Spleen (tissue), 11 donors: ENCODE measurements around the gene SCN4B. TPM values are rescaled to one million over a fixed set of nuclear protein-coding genes. Genes with fewer than 3 reads are reported as not detected.

Experiments
- DNase-seq: peaks from one replicate; pipeline ENCODE4 v3.0.0-alpha.2; 2020
- H3K27ac ChIP-seq, 8 donors: fragments of 200-600 bp; sonication (generic) in 7 of 8; 1 replicate in 4 of 8; 2 replicates in 4 of 8; pipeline versions ENCODE4 v1.5.0 to v1.8.0; 2016 to 2021; ENCODE audit warnings: inconsistent platforms in 4 of 8, mild to moderate bottlenecking in 4 of 8, moderate library complexity in 1 of 8
- H3K27me3 ChIP-seq, 7 donors: fragments of 200-600 bp; sonication (generic) in 6 of 7; replicated peaks in 1 of 7; 1 replicate in 4 of 7; 2 replicates in 3 of 7; pipeline versions ENCODE4 v1.5.0 to v1.8.0; 2016 to 2021; ENCODE audit warnings: inconsistent platforms in 3 of 7, mild to moderate bottlenecking in 1 of 7
- H3K36me3 ChIP-seq, 6 donors: fragments of 200-600 bp; sonication (generic) in 5 of 6; 1 replicate in 4 of 6; 2 replicates in 2 of 6; pipeline versions ENCODE4 v1.5.0 to v1.8.0; 2016 to 2021; ENCODE audit warnings: inconsistent platforms in 2 of 6
- H3K4me1 ChIP-seq, 6 donors: fragments of 200-600 bp; sonication (generic) in 5 of 6; 1 replicate in 3 of 6; 2 replicates in 3 of 6; pipeline versions ENCODE4 v1.5.0 to v1.8.0; 2016 to 2021; ENCODE audit warnings: inconsistent platforms in 3 of 6
- H3K4me3 ChIP-seq, 8 donors: fragments of 200-600 bp; sonication (generic) in 7 of 8; 1 replicate in 4 of 8; 2 replicates in 4 of 8; pipeline versions ENCODE4 v1.5.0 to v1.8.0; 2016 to 2021; ENCODE audit warnings: inconsistent platforms in 4 of 8, mild to moderate bottlenecking in 4 of 8, moderate library complexity in 2 of 8
- H3K9me3 ChIP-seq, 8 donors: fragments of 200-600 bp; sonication (generic) in 7 of 8; 1 replicate in 4 of 8; 2 replicates in 4 of 8; pipeline versions ENCODE4 v1.5.0 to v1.8.0; 2016 to 2021; ENCODE audit warnings: inconsistent platforms in 4 of 8
- POLR2A ChIP-seq, 3 donors: fragments of 450-650 bp; IDR thresholded peaks; one replicate each; pipeline ENCODE4 v1.5.1; 2017; ENCODE audit warnings: antibody characterized with exemption in 3 of 3, mild to moderate bottlenecking in 1 of 3
- POLR2AphosphoS5 ChIP-seq, 3 donors: sonication (generic); formaldehyde crosslinking; IDR thresholded peaks; one replicate each; pipeline ENCODE4 v1.5.1; 2017; ENCODE audit warnings: antibody characterized with exemption in 3 of 3
- WGBS, 5 donors: extraction: QIAGEN DNeasy Blood & Tissue Kit in 3 of 5; methylation state at CpG; one replicate each; pipeline versions ENCODE4 v1.1.5 to v1.1.7; 2013 to 2018; 5-methylcytosine and 5-hydroxymethylcytosine counted together
- intact Hi-C: fragments of 100-400 bp; cut with DNase I; formaldehyde crosslinking; loops from one replicate; pipeline ENCODE4 v1.15.0; 2023; ENCODE audit warnings: low total_unique reads
- polyA plus RNA-seq, 3 donors: library from polyadenylated mRNA; stranded (reverse); fragments of 200-250 nt; gene quantifications; one replicate each; pipeline ENCODE4 v1.2.1, GENCODE V29; 2013
- total RNA-seq, 7 donors: library from RNA; depleted of rRNA in 3 of 7; stranded (reverse); fragments of >200 nt in 3 of 7; fragmentation: NEBNext Ultra II Directional in 4 of 7; extraction: Animal tissue kit (Norgen Biotek cat#: 25700) in 4 of 7; gene quantifications; one replicate each; pipeline versions ENCODE4 v1.1.0 to v1.2.1, GENCODE V29; 2016 to 2021
- TF ChIP-seq, protein P1 (sequence below), 11 experiments: fragments of 200-600 bp in 7 of 11; fragments of 450-650 bp in 4 of 11; sonication (generic) in 4 of 11; IDR thresholded peaks in 8 of 11; conservative IDR thresholded peaks in 3 of 11; 1 replicate in 7 of 11; 2 replicates in 4 of 11; pipeline versions ENCODE4 v1.4.0 to v1.8.0; 2016 to 2021; ENCODE audit warnings: antibody characterized with exemption in 11 of 11, inconsistent platforms in 4 of 11, mild to moderate bottlenecking in 1 of 11
- donor health status: healthy with polysubstance abuse.
- donor health status: DM: no; HTN: no; CAD: no; lungs with moderate emphysema.
- donor health status: DM: no; HTN: no; CAD: no.
- donor health status: Bipolar disorder and iron deficiency.
- donor health status: healthy.
- donor health status: DM: no; HTN: no; CAD: no.
- donor health status: DM: yes; HTN: yes; CAD: no.

Gene SCN4B
- total and polyA plus RNA-seq, 10 donors, result 0.06 to 1.9 (median 0.41) TPM; not detected in 2

DNA sequence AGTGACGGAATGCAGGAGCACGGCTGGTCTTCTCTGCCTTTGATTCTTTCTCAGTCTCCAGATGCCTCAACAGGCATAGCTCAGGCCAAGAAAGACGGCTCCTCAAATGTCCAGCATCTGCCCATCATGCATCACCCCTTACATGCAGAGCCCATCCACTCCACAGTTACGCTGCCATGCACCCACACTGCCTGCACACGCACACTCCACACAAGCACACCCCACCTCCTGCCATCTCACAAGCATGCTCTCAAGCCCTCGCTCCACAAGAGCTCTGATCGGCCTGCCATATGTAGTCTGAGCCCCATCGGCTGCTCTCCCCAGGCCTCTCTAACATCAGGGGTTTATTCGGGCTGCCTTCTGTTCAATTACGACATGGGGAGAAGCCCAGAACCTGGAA is 18.8 kb downstream of the SCN4B start:
- H3K4me3 ChIP-seq, result no peak overlapping the region

DNA sequence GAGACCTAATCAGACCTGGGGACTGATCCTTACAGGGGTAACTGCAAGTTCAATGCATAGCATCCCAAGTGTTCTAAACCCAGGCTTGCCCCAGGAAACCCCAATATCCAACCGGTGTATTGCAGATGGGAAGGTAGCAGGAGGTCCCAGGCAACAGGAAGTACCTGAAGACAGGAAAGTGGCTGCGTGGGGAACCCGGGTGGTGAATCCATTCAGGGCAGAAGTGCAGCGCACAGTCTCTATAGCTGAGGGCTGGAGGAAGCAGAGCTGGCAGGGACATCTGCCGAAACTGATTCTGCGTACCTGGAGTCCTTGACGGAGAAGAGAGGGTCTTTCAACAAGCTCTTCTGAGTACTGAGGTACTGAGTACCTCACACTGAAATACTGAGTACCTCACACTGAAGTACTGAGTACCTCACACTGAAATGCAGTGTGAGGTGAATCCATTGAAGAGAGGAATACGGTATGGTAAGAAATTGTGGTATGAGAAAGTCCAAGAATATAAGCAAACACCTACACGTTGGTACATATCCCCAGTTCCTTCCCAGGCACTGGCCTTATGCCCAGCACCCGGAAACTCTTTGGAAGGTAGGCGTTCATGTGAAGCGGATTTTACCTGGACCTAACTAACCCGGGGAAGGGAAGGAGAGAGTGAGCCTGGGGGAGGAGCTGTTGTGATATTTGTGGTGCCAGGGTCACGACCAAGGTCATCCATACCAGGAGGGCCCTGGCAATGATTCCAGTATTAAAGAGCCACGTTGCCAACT is 20.1 kb downstream of the SCN4B start:
- no peak overlapping the region for H3K27ac ChIP-seq
- intact Hi-C loops, result no loop called here
- H3K36me3 ChIP-seq, result no peaks in the 10 kb centered on the region
- no peak overlapping the region for H3K4me3 ChIP-seq
- no peaks in the 10 kb centered on the region for H3K4me1 ChIP-seq
- no peak for DNase-seq
- peaks cover 0 to 48% (median 0%) of the 10 kb centered on the region in 7 donors for H3K27me3 ChIP-seq
- TF ChIP-seq POLR2A (IDR thresholded peaks at IDR 0.05), result no peak
- no peak for TF ChIP-seq POLR2AphosphoS5 (IDR thresholded peaks at IDR 0.05)
- TF ChIP-seq, protein P1, sequence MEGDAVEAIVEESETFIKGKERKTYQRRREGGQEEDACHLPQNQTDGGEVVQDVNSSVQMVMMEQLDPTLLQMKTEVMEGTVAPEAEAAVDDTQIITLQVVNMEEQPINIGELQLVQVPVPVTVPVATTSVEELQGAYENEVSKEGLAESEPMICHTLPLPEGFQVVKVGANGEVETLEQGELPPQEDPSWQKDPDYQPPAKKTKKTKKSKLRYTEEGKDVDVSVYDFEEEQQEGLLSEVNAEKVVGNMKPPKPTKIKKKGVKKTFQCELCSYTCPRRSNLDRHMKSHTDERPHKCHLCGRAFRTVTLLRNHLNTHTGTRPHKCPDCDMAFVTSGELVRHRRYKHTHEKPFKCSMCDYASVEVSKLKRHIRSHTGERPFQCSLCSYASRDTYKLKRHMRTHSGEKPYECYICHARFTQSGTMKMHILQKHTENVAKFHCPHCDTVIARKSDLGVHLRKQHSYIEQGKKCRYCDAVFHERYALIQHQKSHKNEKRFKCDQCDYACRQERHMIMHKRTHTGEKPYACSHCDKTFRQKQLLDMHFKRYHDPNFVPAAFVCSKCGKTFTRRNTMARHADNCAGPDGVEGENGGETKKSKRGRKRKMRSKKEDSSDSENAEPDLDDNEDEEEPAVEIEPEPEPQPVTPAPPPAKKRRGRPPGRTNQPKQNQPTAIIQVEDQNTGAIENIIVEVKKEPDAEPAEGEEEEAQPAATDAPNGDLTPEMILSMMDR (IDR thresholded peaks at IDR 0.05 in 8 of 11, conservative IDR thresholded peaks at IDR 0.05 in 3 of 11), result no peak
- WGBS, 5 donors, result 75 to 86% (median 78%) methylated on average over 15 of the region's 15 CpGs
- no peaks in the 10 kb centered on the region for H3K9me3 ChIP-seq

More for the DNA sequence above, 18.8 kb downstream of the SCN4B start:
- TF ChIP-seq POLR2A (IDR thresholded peaks at IDR 0.05) (no peak), POLR2AphosphoS5 (IDR thresholded peaks at IDR 0.05) (no peak)
- TF ChIP-seq, protein P1 (IDR thresholded peaks at IDR 0.05 in 8 of 11, conservative IDR thresholded peaks at IDR 0.05 in 3 of 11), result no peak
- no peak for DNase-seq
- H3K27ac ChIP-seq, result no peak overlapping the region
- WGBS, 5 donors, result 84 to 95% (median 93%) methylated on average over 10 of the region's 10 CpGs
- intact Hi-C loops, result no loop called here
- peaks cover 0 to 47% (median 0%) of the 10 kb centered on the region in 7 donors for H3K27me3 ChIP-seq
- H3K4me1 ChIP-seq, result no peaks in the 10 kb centered on the region
- H3K9me3 ChIP-seq, result no peaks in the 10 kb centered on the region
- H3K36me3 ChIP-seq, result no peaks in the 10 kb centered on the region

- Histone ChIP-seq H3K27ac (no peak overlapping the region), H3K4me3 (no peak overlapping the region), H3K27me3 (peaks cover 0 to 19% (median 0%) of the 10 kb centered on the region in 7 donors), H3K4me1 (no peaks in the 10 kb centered on the region), H3K36me3 (no peaks in the 10 kb centered on the region), H3K9me3 (no peaks in the 10 kb centered on the region)
- intact Hi-C loops, result no loop called here
- no peak for DNase-seq
- 55 to 68% (median 66%) methylated on average over 6 of the region's 6 CpGs for WGBS, 5 donors
- TF ChIP-seq, protein P1 (IDR thresholded peaks at IDR 0.05 in 8 of 11, conservative IDR thresholded peaks at IDR 0.05 in 3 of 11), result no peak
- TF ChIP-seq POLR2AphosphoS5 (IDR thresholded peaks at IDR 0.05) (no peak), POLR2A (IDR thresholded peaks at IDR 0.05) (no peak)
Measured at GRCh38 chr11:118129471-118130172, 23.0 kb downstream of the SCN4B start.
